BE2C (cell line): ENCODE measurements around the gene LIX1L.

Experiments used
- DNase-seq: peaks from one replicate; pipeline ENCODE4 v3.0.0-alpha.2; 2020
- H3K27me3 ChIP-seq: fragments of 250-450 bp; sonication (Bioruptor Pico); 2 replicates; pipeline ENCODE4 v1.5.1; 2020; ENCODE audit warnings: mild to moderate bottlenecking
- H3K36me3 ChIP-seq: fragments of 250-450 bp; sonication (Bioruptor Pico); 2 replicates; pipeline ENCODE4 v1.5.1; 2020; ENCODE audit warnings: mild to moderate bottlenecking
- H3K4me1 ChIP-seq: fragments of 250-450 bp; sonication (Bioruptor Pico); 2 replicates; pipeline ENCODE4 v1.5.1; 2020
- H3K4me3 ChIP-seq: 2 replicates; pipeline ENCODE4 v1.5.1; 2011; ENCODE audit warnings: low read depth, low read length
- H3K9me3 ChIP-seq: fragments of 250-450 bp; sonication (Bioruptor Pico); 2 replicates; pipeline ENCODE4 v1.5.1; 2020
- TF ChIP-seq, protein P1 (sequence below): IDR thresholded peaks from 2 replicates; pipeline ENCODE4 v1.5.1; 2012; ENCODE audit warnings: mild to moderate bottlenecking, low read depth, low read length

Gene LIX1L

DNA sequence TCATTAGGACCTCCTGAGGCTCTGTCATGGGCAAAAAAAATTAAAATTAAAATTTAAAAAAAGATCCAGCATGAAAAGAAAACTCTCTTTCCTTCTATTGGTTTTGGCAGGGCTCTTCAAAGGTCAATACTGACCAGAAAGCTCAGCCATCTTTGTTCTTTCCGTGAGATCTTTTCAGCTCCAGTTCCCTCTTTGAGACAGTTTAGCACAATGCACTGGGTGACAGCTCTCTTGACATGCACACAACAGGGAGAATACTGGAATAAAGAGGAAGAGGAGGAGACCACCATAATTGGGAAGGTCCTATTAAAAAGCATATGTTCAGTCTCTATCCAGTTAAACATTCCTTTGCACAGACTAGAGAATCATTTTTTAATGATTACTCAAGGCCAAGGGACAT is 6.3 kb downstream of the LIX1L start:
- peaks cover 9% of the 10 kb centered on the region for H3K36me3 ChIP-seq
- TF ChIP-seq, protein P1, sequence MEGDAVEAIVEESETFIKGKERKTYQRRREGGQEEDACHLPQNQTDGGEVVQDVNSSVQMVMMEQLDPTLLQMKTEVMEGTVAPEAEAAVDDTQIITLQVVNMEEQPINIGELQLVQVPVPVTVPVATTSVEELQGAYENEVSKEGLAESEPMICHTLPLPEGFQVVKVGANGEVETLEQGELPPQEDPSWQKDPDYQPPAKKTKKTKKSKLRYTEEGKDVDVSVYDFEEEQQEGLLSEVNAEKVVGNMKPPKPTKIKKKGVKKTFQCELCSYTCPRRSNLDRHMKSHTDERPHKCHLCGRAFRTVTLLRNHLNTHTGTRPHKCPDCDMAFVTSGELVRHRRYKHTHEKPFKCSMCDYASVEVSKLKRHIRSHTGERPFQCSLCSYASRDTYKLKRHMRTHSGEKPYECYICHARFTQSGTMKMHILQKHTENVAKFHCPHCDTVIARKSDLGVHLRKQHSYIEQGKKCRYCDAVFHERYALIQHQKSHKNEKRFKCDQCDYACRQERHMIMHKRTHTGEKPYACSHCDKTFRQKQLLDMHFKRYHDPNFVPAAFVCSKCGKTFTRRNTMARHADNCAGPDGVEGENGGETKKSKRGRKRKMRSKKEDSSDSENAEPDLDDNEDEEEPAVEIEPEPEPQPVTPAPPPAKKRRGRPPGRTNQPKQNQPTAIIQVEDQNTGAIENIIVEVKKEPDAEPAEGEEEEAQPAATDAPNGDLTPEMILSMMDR: no peak
- H3K4me3 ChIP-seq: no peak overlapping the region
- no peak for DNase-seq
- no peaks in the 10 kb centered on the region for H3K27me3 ChIP-seq
- H3K9me3 ChIP-seq: no peaks in the 10 kb centered on the region
- H3K4me1 ChIP-seq: no peaks in the 10 kb centered on the region; the same call in 1 of the 2 replicates

DNA sequence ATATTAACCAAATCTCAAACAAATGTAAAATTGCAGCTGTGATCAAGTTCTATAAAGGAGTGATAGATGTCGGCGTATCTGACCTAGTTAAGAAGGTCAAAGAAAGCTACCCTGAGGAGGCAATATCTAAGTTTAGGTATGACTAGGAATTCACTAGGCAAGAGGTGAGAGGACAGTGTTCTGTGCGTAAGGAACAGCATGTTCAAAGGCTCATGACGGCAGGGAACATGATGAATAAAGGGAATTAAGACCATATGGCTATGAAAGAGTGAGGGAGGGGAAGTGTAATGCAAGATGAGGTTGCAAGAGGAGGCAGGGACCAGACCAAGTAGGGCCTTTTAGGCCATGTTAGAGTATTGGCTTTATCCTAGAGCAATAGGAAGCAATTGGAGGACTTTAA is 8.6 kb downstream of the LIX1L start:
- no peaks in the 10 kb centered on the region for H3K27me3 ChIP-seq
- DNase-seq: no peak
- no peaks in the 10 kb centered on the region for H3K9me3 ChIP-seq
- TF ChIP-seq, protein P1: no peak
- H3K4me1 ChIP-seq: no peaks in the 10 kb centered on the region
- no peak overlapping the region for H3K4me3 ChIP-seq
- H3K36me3 ChIP-seq: peaks cover 11% of the 10 kb centered on the region

DNA sequence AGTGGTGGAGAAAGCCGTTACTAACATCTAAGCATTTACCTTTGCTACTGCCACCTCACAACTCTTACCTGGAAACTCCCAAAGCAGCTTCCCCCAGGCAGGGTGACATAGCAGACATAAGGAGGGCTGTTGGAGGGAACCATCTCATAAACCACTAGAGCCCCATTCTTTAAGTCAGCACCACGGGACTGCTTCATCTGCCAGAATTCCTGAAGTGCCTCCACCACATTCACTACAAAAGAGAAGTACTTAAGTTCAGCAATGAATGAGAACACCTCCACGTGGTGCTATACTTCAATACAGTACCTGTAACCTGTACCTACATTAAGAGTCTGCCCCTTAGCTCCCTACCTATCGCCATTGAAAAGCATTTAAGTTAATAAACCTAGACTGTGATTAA is 10.3 kb downstream of the LIX1L start:
- no peak for DNase-seq
- Histone ChIP-seq H3K4me3 (no peak overlapping the region), H3K4me1 (no peaks in the 10 kb centered on the region), H3K9me3 (no peaks in the 10 kb centered on the region), H3K36me3 (peaks cover 20% of the 10 kb centered on the region), H3K27me3 (no peaks in the 10 kb centered on the region)
- TF ChIP-seq, protein P1: no peak

DNA sequence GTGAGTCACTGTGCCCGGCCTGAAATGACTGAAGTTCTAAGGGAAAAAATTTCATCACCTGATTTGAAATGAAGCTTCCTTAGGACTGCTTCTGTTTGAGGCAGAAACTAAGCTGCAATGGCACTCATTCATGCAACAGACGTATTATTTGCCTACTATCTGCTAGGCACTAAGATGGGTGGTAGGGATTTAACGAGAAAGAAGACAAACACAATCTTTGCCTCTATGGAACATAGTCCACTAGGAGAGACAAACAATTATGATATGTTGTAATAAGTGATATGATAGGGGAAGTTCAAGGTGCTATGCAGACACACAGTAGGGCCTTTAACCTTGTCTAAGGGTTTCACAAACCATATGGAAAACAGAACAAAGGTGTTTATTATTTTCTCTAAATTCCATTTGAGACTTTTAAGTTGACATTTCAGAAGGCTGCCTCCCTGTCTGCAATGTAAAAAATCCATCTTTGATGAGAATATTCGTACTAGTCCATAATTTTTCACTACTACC is 11.3 kb downstream of the LIX1L start:
- Histone ChIP-seq H3K36me3 (peaks cover 22% of the 10 kb centered on the region), H3K4me3 (no peak overlapping the region), H3K27me3 (no peaks in the 10 kb centered on the region), H3K9me3 (no peaks in the 10 kb centered on the region), H3K4me1 (no peaks in the 10 kb centered on the region)
- TF ChIP-seq, protein P1: no peak
- DNase-seq: no peak

DNA sequence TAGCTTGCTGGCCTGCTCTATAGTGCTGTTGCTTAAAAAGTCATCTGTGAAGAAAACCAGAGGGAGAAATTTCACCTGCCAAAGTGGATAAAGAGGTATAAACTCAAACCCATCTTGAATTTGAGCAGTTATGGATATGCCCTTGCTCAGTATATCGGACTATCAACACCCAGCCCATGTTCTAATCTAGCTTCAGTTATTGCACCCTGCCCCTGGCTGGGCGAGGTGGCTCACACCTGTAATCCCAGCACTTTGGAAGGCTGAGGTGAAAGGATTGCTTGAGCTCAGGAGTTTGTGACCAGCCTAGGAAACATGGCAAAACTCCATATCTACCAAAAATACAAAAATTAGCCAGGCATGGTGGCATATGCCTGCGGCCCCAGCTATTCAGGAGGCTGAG is 13.3 kb downstream of the LIX1L start:
- H3K9me3 ChIP-seq: no peaks in the 10 kb centered on the region
- H3K27me3 ChIP-seq: no peaks in the 10 kb centered on the region
- H3K4me1 ChIP-seq: no peaks in the 10 kb centered on the region
- peaks cover 25% of the 10 kb centered on the region for H3K36me3 ChIP-seq
- no peak for DNase-seq
- H3K4me3 ChIP-seq: no peak overlapping the region
- TF ChIP-seq, protein P1: no peak

DNA sequence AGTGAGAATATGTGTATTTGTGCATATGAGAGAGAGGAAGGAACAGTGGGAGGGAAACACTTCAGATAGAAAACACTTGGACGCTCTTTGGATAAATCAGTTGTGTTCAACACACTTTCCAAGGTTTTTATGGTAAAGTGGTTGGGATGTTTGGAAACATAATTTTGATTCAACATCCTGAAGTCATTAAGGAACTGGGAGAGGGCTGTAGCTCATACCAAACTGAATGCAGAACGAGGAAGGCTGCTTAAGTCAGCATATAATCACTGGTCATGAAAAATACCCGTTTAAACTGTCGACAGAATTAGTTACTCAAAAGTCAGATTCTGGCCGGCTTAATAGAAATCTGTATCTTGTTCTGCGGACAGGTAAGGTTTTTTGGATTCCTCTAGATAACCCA is 14.9 kb downstream of the LIX1L start:
- DNase-seq: no peak
- H3K4me3 ChIP-seq: no peak overlapping the region
- no peaks in the 10 kb centered on the region for H3K9me3 ChIP-seq
- H3K4me1 ChIP-seq: no peaks in the 10 kb centered on the region
- no peaks in the 10 kb centered on the region for H3K27me3 ChIP-seq
- TF ChIP-seq, protein P1: no peak
- peaks cover 25% of the 10 kb centered on the region for H3K36me3 ChIP-seq
